ENCODE measurements around the gene ZBTB12. TPM values are rescaled to one million over a fixed set of nuclear protein-coding genes. Genes with fewer than 3 reads are reported as not detected.

The ZBTB12 gene
- total and polyA plus RNA-seq, 2 donors from 2014 or later = 2.5 to 3.4 TPM

DNA sequence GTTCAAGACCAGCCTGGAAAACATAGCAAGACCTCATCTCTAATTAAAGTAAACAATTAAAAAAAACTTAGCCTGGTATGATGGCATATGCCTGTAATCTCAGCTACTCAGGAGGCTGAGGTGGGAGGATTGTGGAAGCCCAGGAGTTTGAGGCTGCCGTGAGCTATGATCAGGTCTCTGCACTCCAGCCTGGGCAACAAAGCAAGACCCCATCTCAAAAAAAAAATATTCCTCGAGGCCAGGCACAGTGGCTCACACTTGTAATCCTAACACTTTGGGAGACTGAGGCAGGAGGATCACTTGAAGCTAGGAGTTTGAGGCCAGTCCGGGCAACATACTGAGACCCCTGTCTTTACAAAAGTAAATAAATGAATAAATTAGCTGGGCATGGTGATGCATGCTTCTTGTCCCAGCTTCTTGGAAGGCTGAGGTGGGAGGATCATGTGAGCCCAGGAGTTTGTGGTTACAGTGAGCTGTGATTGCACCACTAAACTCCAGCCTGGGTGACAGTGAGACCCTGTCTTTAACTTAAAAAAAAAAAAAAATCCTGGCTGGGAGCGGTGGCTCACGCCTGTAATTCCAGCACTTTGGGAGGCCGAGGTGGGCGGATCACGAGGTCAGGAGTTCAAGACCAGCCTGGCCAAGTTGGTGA lies 16.3 kb upstream of the ZBTB12 start:
- H3K4me3 ChIP-seq (ENCODE audit: low read length in 3 of 3) = no peak overlapping the region
- H3K9me3 ChIP-seq (ENCODE audit: control insufficient read depth in 2 of 3, insufficient read depth in 1 of 3, low read length in 3 of 3) = no peaks in the 10 kb centered on the region
- no peak overlapping the region for H3K27ac ChIP-seq (ENCODE audit: low read depth in 2 of 2, low read length in 2 of 2)
- intact Hi-C loops (cut with DNase I) = no loop called here
- no peak overlapping the region for H3K9ac ChIP-seq (ENCODE audit: low read length in 3 of 3)
- no peaks in the 10 kb centered on the region for H3K4me1 ChIP-seq (ENCODE audit: control insufficient read depth in 2 of 3, insufficient read depth in 2 of 3, low read depth in 1 of 3, low read length in 3 of 3)
- no peaks in the 10 kb centered on the region for H3K27me3 ChIP-seq (ENCODE audit: control insufficient read depth, insufficient read depth, low read length)
- no peaks in the 10 kb centered on the region for H3K36me3 ChIP-seq (ENCODE audit: control insufficient read depth in 2 of 3, insufficient read depth in 3 of 3, low read length in 3 of 3)
- DNase-seq = no peak
- TF ChIP-seq, protein P1, sequence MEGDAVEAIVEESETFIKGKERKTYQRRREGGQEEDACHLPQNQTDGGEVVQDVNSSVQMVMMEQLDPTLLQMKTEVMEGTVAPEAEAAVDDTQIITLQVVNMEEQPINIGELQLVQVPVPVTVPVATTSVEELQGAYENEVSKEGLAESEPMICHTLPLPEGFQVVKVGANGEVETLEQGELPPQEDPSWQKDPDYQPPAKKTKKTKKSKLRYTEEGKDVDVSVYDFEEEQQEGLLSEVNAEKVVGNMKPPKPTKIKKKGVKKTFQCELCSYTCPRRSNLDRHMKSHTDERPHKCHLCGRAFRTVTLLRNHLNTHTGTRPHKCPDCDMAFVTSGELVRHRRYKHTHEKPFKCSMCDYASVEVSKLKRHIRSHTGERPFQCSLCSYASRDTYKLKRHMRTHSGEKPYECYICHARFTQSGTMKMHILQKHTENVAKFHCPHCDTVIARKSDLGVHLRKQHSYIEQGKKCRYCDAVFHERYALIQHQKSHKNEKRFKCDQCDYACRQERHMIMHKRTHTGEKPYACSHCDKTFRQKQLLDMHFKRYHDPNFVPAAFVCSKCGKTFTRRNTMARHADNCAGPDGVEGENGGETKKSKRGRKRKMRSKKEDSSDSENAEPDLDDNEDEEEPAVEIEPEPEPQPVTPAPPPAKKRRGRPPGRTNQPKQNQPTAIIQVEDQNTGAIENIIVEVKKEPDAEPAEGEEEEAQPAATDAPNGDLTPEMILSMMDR (IDR thresholded peaks at IDR 0.05; ENCODE audit: borderline replicate concordance, extremely low read depth, insufficient read depth) = no peak
- FAIRE-seq = no peak

DNA sequence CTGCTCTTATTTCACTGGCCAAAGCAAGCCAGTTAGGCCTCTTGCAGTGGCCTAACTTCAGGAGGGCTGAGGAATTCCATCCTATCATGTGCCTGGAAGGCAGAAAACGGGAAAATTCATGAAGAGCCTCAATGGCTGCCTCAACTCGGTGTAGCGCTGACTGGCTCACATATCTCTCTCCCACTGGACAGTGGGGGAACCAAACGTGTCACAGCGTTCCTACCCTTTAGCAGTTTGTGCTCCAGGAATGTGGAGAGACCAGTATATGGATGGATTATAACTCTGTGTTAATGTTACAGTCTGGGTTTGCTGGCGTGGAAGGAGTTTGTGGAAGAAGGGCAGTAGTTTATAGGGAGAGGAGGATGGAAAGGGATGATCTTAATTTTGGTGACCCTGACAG lies 13.9 kb upstream of the ZBTB12 start:
- Histone ChIP-seq H3K4me3 (ENCODE audit: low read length in 3 of 3) (no peak overlapping the region), H3K9me3 (ENCODE audit: control insufficient read depth in 2 of 3, insufficient read depth in 1 of 3, low read length in 3 of 3) (no peaks in the 10 kb centered on the region), H3K9ac (ENCODE audit: low read length in 3 of 3) (no peak overlapping the region), H3K4me1 (ENCODE audit: control insufficient read depth in 2 of 3, insufficient read depth in 2 of 3, low read depth in 1 of 3, low read length in 3 of 3) (no peaks in the 10 kb centered on the region), H3K27ac (ENCODE audit: low read depth in 2 of 2, low read length in 2 of 2) (no peak overlapping the region), H3K36me3 (ENCODE audit: control insufficient read depth in 2 of 3, insufficient read depth in 3 of 3, low read length in 3 of 3) (no peaks in the 10 kb centered on the region), H3K27me3 (ENCODE audit: control insufficient read depth, insufficient read depth, low read length) (no peaks in the 10 kb centered on the region)
- intact Hi-C loops (cut with DNase I) = no loop called here
- DNase-seq (no peak), FAIRE-seq (no peak)
- TF ChIP-seq, protein P1 (IDR thresholded peaks at IDR 0.05; ENCODE audit: borderline replicate concordance, extremely low read depth, insufficient read depth) = no peak

DNA sequence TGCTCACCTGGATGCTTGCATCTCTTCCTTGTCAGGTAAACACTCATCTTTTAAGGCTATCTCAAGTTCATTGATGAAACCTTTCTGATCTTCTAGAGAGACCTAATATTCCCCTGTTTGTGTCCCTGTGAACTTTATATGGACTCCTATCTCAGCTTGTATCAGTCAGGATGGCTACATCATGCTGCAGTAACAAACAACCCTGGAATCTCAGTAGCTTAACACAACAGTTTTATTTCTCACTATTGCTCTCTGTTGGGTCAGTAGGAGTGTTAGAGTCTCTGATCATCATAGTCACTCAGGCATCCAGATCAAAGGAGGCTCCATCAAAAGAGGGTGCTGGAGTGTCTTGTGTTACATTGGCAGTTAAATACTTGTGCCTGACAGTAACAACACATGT lies 13.5 kb upstream of the ZBTB12 start:
- H3K4me1 ChIP-seq (ENCODE audit: control insufficient read depth in 2 of 3, insufficient read depth in 2 of 3, low read depth in 1 of 3, low read length in 3 of 3) = no peaks in the 10 kb centered on the region
- intact Hi-C loops (cut with DNase I) = no loop called here
- no peak overlapping the region for H3K4me3 ChIP-seq (ENCODE audit: low read length in 3 of 3)
- TF ChIP-seq, protein P1 (IDR thresholded peaks at IDR 0.05; ENCODE audit: borderline replicate concordance, extremely low read depth, insufficient read depth) = no peak
- H3K36me3 ChIP-seq (ENCODE audit: control insufficient read depth in 2 of 3, insufficient read depth in 3 of 3, low read length in 3 of 3) = no peaks in the 10 kb centered on the region
- H3K9me3 ChIP-seq (ENCODE audit: control insufficient read depth in 2 of 3, insufficient read depth in 1 of 3, low read length in 3 of 3) = no peaks in the 10 kb centered on the region
- H3K9ac ChIP-seq (ENCODE audit: low read length in 3 of 3) = no peak overlapping the region
- no peaks in the 10 kb centered on the region for H3K27me3 ChIP-seq (ENCODE audit: control insufficient read depth, insufficient read depth, low read length)
- no peak for DNase-seq
- H3K27ac ChIP-seq (ENCODE audit: low read depth in 2 of 2, low read length in 2 of 2) = no peak overlapping the region
- FAIRE-seq = no peak
